ENCODE data around the gene FOXN3. TPM values are rescaled to one million over a fixed set of nuclear protein-coding genes. Genes with fewer than 3 reads are reported as not detected.

FOXN3 gene
- 8.9 and 13.8 TPM in 2 replicates for total RNA-seq (2014; rRNA removed; shearing (Covaris generic); ENCODE audit: low replicate concordance)

GRCh38 chr14:89417091-89417464 lies at the start of gene FOXN3:
Gene FOXN3 (minus strand): TSS chr14:89417233. CDS start chr14:89412476, 4,757 bp downstream.
- Histone ChIP-seq H3K9me3 (ENCODE audit: low read length) (no peaks in the 10 kb centered on the region), H3K36me3 (ENCODE audit: insufficient read depth, low read length) (no peaks in the 10 kb centered on the region), H3K4me2 (ENCODE audit: low read depth, low read length, poor library complexity, severe bottlenecking) (peak within 1 kb of the TSS; percentile 63), H4K20me1 (ENCODE audit: insufficient read depth, low read depth, low read length) (no peaks in the 10 kb centered on the region; the same call in 1 of the 2 replicates), H3K9ac (ENCODE audit: low read length) (peak within 1 kb of the TSS; percentile 60), H3K27me3 (ENCODE audit: low read length) (no peaks in the 10 kb centered on the region), H3K27ac (ENCODE audit: low read length) (no peak within 1 kb of the TSS), H3K4me1 (ENCODE audit: low read length) (peaks cover 22% of the 10 kb centered on the region), H3K9me2 (replicated peaks; ENCODE audit: insufficient read depth, low read length) (no peaks in the 10 kb centered on the region), H3K4me3 (ENCODE audit: low read length) (peak within 1 kb of the TSS; percentile 75), H3K79me2 (ENCODE audit: low read length) (no peaks in the 10 kb centered on the region), H2AFZ (ENCODE audit: low read length) (peak within 1 kb of the TSS; percentile 57; the same call in 1 of the 2 replicates)
- DNase-seq = peak; percentile 93

GRCh38 chr14:89466484-89466883 lies 49.5 kb upstream of the FOXN3 start:
- H2AFZ ChIP-seq (ENCODE audit: low read length) = no peak overlapping the region
- no peaks in the 10 kb centered on the region for H3K9me2 ChIP-seq (replicated peaks; ENCODE audit: insufficient read depth, low read length)
- no peaks in the 10 kb centered on the region for H3K79me2 ChIP-seq (ENCODE audit: low read length)
- H3K4me2 ChIP-seq (ENCODE audit: low read depth, low read length, poor library complexity, severe bottlenecking) = no peak overlapping the region
- H3K9me3 ChIP-seq (ENCODE audit: low read length) = no peaks in the 10 kb centered on the region
- H3K4me1 ChIP-seq (ENCODE audit: low read length) = peaks cover 5% of the 10 kb centered on the region
- no peaks in the 10 kb centered on the region for H3K27me3 ChIP-seq (ENCODE audit: low read length)
- no peaks in the 10 kb centered on the region for H4K20me1 ChIP-seq (ENCODE audit: insufficient read depth, low read depth, low read length)
- no peak for DNase-seq
- H3K27ac ChIP-seq (ENCODE audit: low read length) = no peak overlapping the region
- H3K4me3 ChIP-seq (ENCODE audit: low read length) = no peak overlapping the region
- no peak overlapping the region for H3K9ac ChIP-seq (ENCODE audit: low read length)
- no peaks in the 10 kb centered on the region for H3K36me3 ChIP-seq (ENCODE audit: insufficient read depth, low read length)

- no peak overlapping the region for H3K4me2 ChIP-seq (ENCODE audit: low read depth, low read length, poor library complexity, severe bottlenecking)
- H3K4me1 ChIP-seq (ENCODE audit: low read length) = peaks cover 5% of the 10 kb centered on the region
- H3K27me3 ChIP-seq (ENCODE audit: low read length) = no peaks in the 10 kb centered on the region
- no peak overlapping the region for H2AFZ ChIP-seq (ENCODE audit: low read length)
- H4K20me1 ChIP-seq (ENCODE audit: insufficient read depth, low read depth, low read length) = no peaks in the 10 kb centered on the region
- no peak overlapping the region for H3K27ac ChIP-seq (ENCODE audit: low read length)
- no peak overlapping the region for H3K9ac ChIP-seq (ENCODE audit: low read length)
- no peak for DNase-seq
- no peak overlapping the region for H3K4me3 ChIP-seq (ENCODE audit: low read length)
- no peaks in the 10 kb centered on the region for H3K79me2 ChIP-seq (ENCODE audit: low read length)
- no peaks in the 10 kb centered on the region for H3K9me3 ChIP-seq (ENCODE audit: low read length)
- H3K9me2 ChIP-seq (replicated peaks; ENCODE audit: insufficient read depth, low read length) = no peaks in the 10 kb centered on the region
- no peaks in the 10 kb centered on the region for H3K36me3 ChIP-seq (ENCODE audit: insufficient read depth, low read length)
These were observed 48.8 kb upstream of the FOXN3 start for GRCh38 chr14:89465876-89466275.

GRCh38 chr14:89461256-89461655 lies 44.2 kb upstream of the FOXN3 start:
- H3K79me2 ChIP-seq (ENCODE audit: low read length) = no peaks in the 10 kb centered on the region

GRCh38 chr14:89458713-89459420 lies 41.8 kb upstream of the FOXN3 start:
- H4K20me1 ChIP-seq (ENCODE audit: insufficient read depth, low read depth, low read length) = no peaks in the 10 kb centered on the region
- no peak overlapping the region for H3K27ac ChIP-seq (ENCODE audit: low read length)
- H2AFZ ChIP-seq (ENCODE audit: low read length) = no peak overlapping the region
- no peak overlapping the region for H3K4me2 ChIP-seq (ENCODE audit: low read depth, low read length, poor library complexity, severe bottlenecking)
- no peaks in the 10 kb centered on the region for H3K9me2 ChIP-seq (replicated peaks; ENCODE audit: insufficient read depth, low read length)
- H3K4me3 ChIP-seq (ENCODE audit: low read length) = no peak overlapping the region
- H3K27me3 ChIP-seq (ENCODE audit: low read length) = no peaks in the 10 kb centered on the region
- H3K36me3 ChIP-seq (ENCODE audit: insufficient read depth, low read length) = no peaks in the 10 kb centered on the region
- no peak for DNase-seq
- H3K9ac ChIP-seq (ENCODE audit: low read length) = no peak overlapping the region
- H3K79me2 ChIP-seq (ENCODE audit: low read length) = no peaks in the 10 kb centered on the region
- H3K9me3 ChIP-seq (ENCODE audit: low read length) = no peaks in the 10 kb centered on the region
- H3K4me1 ChIP-seq (ENCODE audit: low read length) = peaks cover 5% of the 10 kb centered on the region

More at GRCh38 chr14:89461256-89461655, 44.2 kb upstream of the FOXN3 start:
- H3K4me1 ChIP-seq (ENCODE audit: low read length) = peaks cover 5% of the 10 kb centered on the region
- no peaks in the 10 kb centered on the region for H3K9me2 ChIP-seq (replicated peaks; ENCODE audit: insufficient read depth, low read length)
- no peak overlapping the region for H3K4me3 ChIP-seq (ENCODE audit: low read length)
- no peak for DNase-seq
- H2AFZ ChIP-seq (ENCODE audit: low read length) = no peak overlapping the region
- no peak overlapping the region for H3K4me2 ChIP-seq (ENCODE audit: low read depth, low read length, poor library complexity, severe bottlenecking)
- no peaks in the 10 kb centered on the region for H3K9me3 ChIP-seq (ENCODE audit: low read length)
- no peaks in the 10 kb centered on the region for H3K36me3 ChIP-seq (ENCODE audit: insufficient read depth, low read length)
- H3K27me3 ChIP-seq (ENCODE audit: low read length) = no peaks in the 10 kb centered on the region
- H3K27ac ChIP-seq (ENCODE audit: low read length) = no peak overlapping the region
- H3K9ac ChIP-seq (ENCODE audit: low read length) = no peak overlapping the region
- H4K20me1 ChIP-seq (ENCODE audit: insufficient read depth, low read depth, low read length) = no peaks in the 10 kb centered on the region

GRCh38 chr14:89457007-89457406 lies 40.0 kb upstream of the FOXN3 start:
- Histone ChIP-seq H3K36me3 (ENCODE audit: insufficient read depth, low read length) (no peaks in the 10 kb centered on the region), H3K9ac (ENCODE audit: low read length) (no peak overlapping the region), H2AFZ (ENCODE audit: low read length) (no peak overlapping the region), H3K27ac (ENCODE audit: low read length) (no peak overlapping the region), H3K4me3 (ENCODE audit: low read length) (no peak overlapping the region), H3K27me3 (ENCODE audit: low read length) (no peaks in the 10 kb centered on the region), H3K4me1 (ENCODE audit: low read length) (peaks cover under 1% of the 10 kb centered on the region; the same call in 1 of the 2 replicates), H3K79me2 (ENCODE audit: low read length) (no peaks in the 10 kb centered on the region), H3K9me2 (replicated peaks; ENCODE audit: insufficient read depth, low read length) (no peaks in the 10 kb centered on the region), H3K4me2 (ENCODE audit: low read depth, low read length, poor library complexity, severe bottlenecking) (no peak overlapping the region), H3K9me3 (ENCODE audit: low read length) (no peaks in the 10 kb centered on the region), H4K20me1 (ENCODE audit: insufficient read depth, low read depth, low read length) (no peaks in the 10 kb centered on the region)
- DNase-seq = no peak

GRCh38 chr14:89455412-89455811 lies 38.4 kb upstream of the FOXN3 start:
- Histone ChIP-seq H3K9ac (ENCODE audit: low read length) (no peak overlapping the region), H3K79me2 (ENCODE audit: low read length) (no peaks in the 10 kb centered on the region), H3K36me3 (ENCODE audit: insufficient read depth, low read length) (no peaks in the 10 kb centered on the region), H3K9me2 (replicated peaks; ENCODE audit: insufficient read depth, low read length) (no peaks in the 10 kb centered on the region), H3K4me1 (ENCODE audit: low read length) (no peaks in the 10 kb centered on the region), H4K20me1 (ENCODE audit: insufficient read depth, low read depth, low read length) (0 out of 2 replicates have a peak, but pooled peaks cover 3% of the 10 kb centered on the region), H3K4me2 (ENCODE audit: low read depth, low read length, poor library complexity, severe bottlenecking) (no peak overlapping the region), H3K9me3 (ENCODE audit: low read length) (no peaks in the 10 kb centered on the region), H3K27me3 (ENCODE audit: low read length) (no peaks in the 10 kb centered on the region), H3K27ac (ENCODE audit: low read length) (no peak overlapping the region), H3K4me3 (ENCODE audit: low read length) (no peak overlapping the region), H2AFZ (ENCODE audit: low read length) (no peak overlapping the region)
- no peak for DNase-seq

GRCh38 chr14:89454996-89455395 lies 38.0 kb upstream of the FOXN3 start:
- Histone ChIP-seq H4K20me1 (ENCODE audit: insufficient read depth, low read depth, low read length) (0 out of 2 replicates have a peak, but pooled peaks cover 3% of the 10 kb centered on the region), H3K4me2 (ENCODE audit: low read depth, low read length, poor library complexity, severe bottlenecking) (no peak overlapping the region), H3K9me2 (replicated peaks; ENCODE audit: insufficient read depth, low read length) (no peaks in the 10 kb centered on the region), H3K27me3 (ENCODE audit: low read length) (no peaks in the 10 kb centered on the region), H3K9ac (ENCODE audit: low read length) (no peak overlapping the region), H3K9me3 (ENCODE audit: low read length) (no peaks in the 10 kb centered on the region), H3K79me2 (ENCODE audit: low read length) (no peaks in the 10 kb centered on the region), H3K36me3 (ENCODE audit: insufficient read depth, low read length) (no peaks in the 10 kb centered on the region), H3K4me3 (ENCODE audit: low read length) (no peak overlapping the region), H3K27ac (ENCODE audit: low read length) (no peak overlapping the region), H2AFZ (ENCODE audit: low read length) (no peak overlapping the region), H3K4me1 (ENCODE audit: low read length) (no peaks in the 10 kb centered on the region)
- DNase-seq = no peak

Measured in Karpas-422 (cell line).